Suprapubic skin (tissue), 4 donors: ENCODE measurements around the gene PELI1. TPM values are rescaled to one million over a fixed set of nuclear protein-coding genes. Genes with fewer than 3 reads are reported as not detected.
A peak's percentile ranks its signal among the peaks of the same experiment; 100 is the strongest.
"Not testable (repeated sequence)": the region's sequence is repeated elsewhere in the genome, so short reads cannot be mapped to it uniquely, and the experiment has no call there.

Experiments used
- DNase-seq, 2 donors: peaks; one replicate each; pipeline ENCODE4 v3.0.0-alpha.2; 2019; ENCODE audit warnings: low spot score in 2 of 2
- H3K27ac ChIP-seq: fragments of 200-600 bp; sonication (generic); one replicate; pipeline ENCODE4 v1.5.1; 2019
- H3K27me3 ChIP-seq: fragments of 200-600 bp; sonication (generic); one replicate; pipeline ENCODE4 v1.5.1; 2019
- H3K36me3 ChIP-seq: fragments of 200-600 bp; sonication (generic); one replicate; pipeline ENCODE4 v1.5.1; 2019
- H3K4me1 ChIP-seq: fragments of 200-600 bp; sonication (generic); one replicate; pipeline ENCODE4 v1.5.1; 2019
- H3K4me3 ChIP-seq: fragments of 200-600 bp; sonication (generic); one replicate; pipeline ENCODE4 v1.5.1; 2019; ENCODE audit warnings: mild to moderate bottlenecking
- H3K9me3 ChIP-seq: fragments of 200-600 bp; sonication (generic); one replicate; pipeline ENCODE4 v1.5.1; 2019
- EP300 ChIP-seq: sonication (generic); formaldehyde crosslinking; IDR thresholded peaks from one replicate; pipeline ENCODE4 v1.6.1; 2017; ENCODE audit warnings: antibody characterized with exemption
- POLR2A ChIP-seq, 2 donors: fragments of 450-650 bp; IDR thresholded peaks; one replicate each; pipeline ENCODE4 v1.6.1; 2017; ENCODE audit warnings: antibody characterized with exemption in 2 of 2, mild to moderate bottlenecking in 2 of 2, moderate library complexity in 2 of 2
- POLR2AphosphoS5 ChIP-seq, 3 donors: sonication (generic); formaldehyde crosslinking; IDR thresholded peaks; one replicate each; pipeline ENCODE4 v1.6.1; 2017; ENCODE audit warnings: antibody characterized with exemption in 3 of 3
- WGBS: methylation state at CpG from one replicate; pipeline ENCODE4 v1.1.5; 2018; 5-methylcytosine and 5-hydroxymethylcytosine counted together
- total RNA-seq, 4 donors: library from RNA; depleted of rRNA; stranded (reverse); fragments of >200 nt; gene quantifications; one replicate each; pipeline ENCODE4 v1.1.0, GENCODE V29; 2016
- TF ChIP-seq, protein P1 (sequence below), 2 donors: fragments of 200-600 bp in 1 of 2; fragments of 450-650 bp in 1 of 2; sonication (generic) in 1 of 2; IDR thresholded peaks; one replicate each; pipeline ENCODE4 v1.5.1; 2016 to 2019; ENCODE audit warnings: antibody characterized with exemption in 2 of 2, mild to moderate bottlenecking in 1 of 2, moderate library complexity in 1 of 2

PELI1 gene
- total RNA-seq, 4 donors from 2014 or later = 50.6 to 72.3 (median 59.7) TPM

DNA sequence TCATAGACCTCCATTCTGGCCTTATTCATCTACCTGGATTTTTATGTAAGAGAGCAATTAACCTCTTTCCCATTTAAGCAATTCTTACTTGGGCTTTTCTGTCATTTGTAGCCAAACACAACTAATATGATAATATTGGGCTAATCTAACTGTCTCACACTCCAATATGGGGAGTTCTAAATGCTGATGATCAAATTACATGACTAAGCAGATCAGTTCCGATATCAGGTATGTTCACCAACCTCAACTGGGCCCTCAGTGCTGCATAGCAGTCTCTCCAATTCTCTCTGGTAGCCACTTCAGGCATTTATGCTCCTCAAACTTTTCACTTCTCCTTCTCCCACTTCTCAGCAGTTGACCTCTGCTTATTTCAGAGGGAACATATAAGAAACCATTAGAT is 64.0 kb downstream of the PELI1 start:
- H3K4me1 ChIP-seq = no peaks in the 10 kb centered on the region
- no peak for DNase-seq
- H3K9me3 ChIP-seq = no peaks in the 10 kb centered on the region
- TF ChIP-seq POLR2A (IDR thresholded peaks at IDR 0.05) (no peak), POLR2AphosphoS5 (IDR thresholded peaks at IDR 0.05) (no peak), EP300 (no peak)
- TF ChIP-seq, protein P1, sequence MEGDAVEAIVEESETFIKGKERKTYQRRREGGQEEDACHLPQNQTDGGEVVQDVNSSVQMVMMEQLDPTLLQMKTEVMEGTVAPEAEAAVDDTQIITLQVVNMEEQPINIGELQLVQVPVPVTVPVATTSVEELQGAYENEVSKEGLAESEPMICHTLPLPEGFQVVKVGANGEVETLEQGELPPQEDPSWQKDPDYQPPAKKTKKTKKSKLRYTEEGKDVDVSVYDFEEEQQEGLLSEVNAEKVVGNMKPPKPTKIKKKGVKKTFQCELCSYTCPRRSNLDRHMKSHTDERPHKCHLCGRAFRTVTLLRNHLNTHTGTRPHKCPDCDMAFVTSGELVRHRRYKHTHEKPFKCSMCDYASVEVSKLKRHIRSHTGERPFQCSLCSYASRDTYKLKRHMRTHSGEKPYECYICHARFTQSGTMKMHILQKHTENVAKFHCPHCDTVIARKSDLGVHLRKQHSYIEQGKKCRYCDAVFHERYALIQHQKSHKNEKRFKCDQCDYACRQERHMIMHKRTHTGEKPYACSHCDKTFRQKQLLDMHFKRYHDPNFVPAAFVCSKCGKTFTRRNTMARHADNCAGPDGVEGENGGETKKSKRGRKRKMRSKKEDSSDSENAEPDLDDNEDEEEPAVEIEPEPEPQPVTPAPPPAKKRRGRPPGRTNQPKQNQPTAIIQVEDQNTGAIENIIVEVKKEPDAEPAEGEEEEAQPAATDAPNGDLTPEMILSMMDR (IDR thresholded peaks at IDR 0.05) = no peak
- H3K27ac ChIP-seq = no peak overlapping the region
- WGBS = 96% methylated on average over 1 of the region's 1 CpG
- H3K4me3 ChIP-seq = no peak overlapping the region
- H3K27me3 ChIP-seq = no peaks in the 10 kb centered on the region
- no peaks in the 10 kb centered on the region for H3K36me3 ChIP-seq

DNA sequence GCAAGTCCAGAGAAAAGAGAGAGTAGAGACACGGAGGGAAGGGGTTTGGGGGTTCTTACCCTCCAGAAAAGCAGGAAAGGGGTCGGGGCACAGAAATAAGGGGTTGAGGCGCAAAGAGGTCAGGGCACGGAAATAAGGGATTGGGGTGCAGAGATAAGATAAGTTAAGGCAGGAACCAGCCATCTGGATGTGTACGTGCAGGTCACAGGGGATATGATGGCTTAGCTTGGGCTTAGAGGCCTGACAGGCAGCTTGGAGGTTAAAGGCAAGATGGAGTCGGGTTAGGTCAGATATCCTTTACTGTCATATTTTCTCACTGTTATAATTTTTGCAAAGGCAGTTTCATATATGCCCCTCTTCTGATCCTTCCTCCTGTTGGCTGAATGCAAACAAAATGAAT is 64.5 kb downstream of the PELI1 start:
- not testable (repeated sequence) for H3K4me3 ChIP-seq, H3K27me3 ChIP-seq, H3K27ac ChIP-seq, H3K9me3 ChIP-seq, H3K4me1 ChIP-seq, DNase-seq, H3K36me3 ChIP-seq
- WGBS = 98% methylated on average over 6 of the region's 6 CpGs

- H3K27ac ChIP-seq, H3K4me3 ChIP-seq: not testable (repeated sequence)
- 92% methylated on average over 7 of the region's 7 CpGs for WGBS
Measured at GRCh38 chr2:64076828-64077227, 67.4 kb downstream of the PELI1 start.

GRCh38 chr2:64074616-64075015 is 69.6 kb downstream of the PELI1 start:
- H3K9me3 ChIP-seq, DNase-seq: not testable (repeated sequence)
- 90% methylated on average over 6 of the region's 6 CpGs for WGBS

More at GRCh38 chr2:64076828-64077227, 67.4 kb downstream of the PELI1 start:
- not testable (repeated sequence) for H3K27me3 ChIP-seq, H3K36me3 ChIP-seq, DNase-seq, H3K4me1 ChIP-seq, H3K9me3 ChIP-seq

GRCh38 chr2:64067326-64067725 is 76.9 kb downstream of the PELI1 start:
- no peaks in the 10 kb centered on the region for H3K27me3 ChIP-seq
- TF ChIP-seq EP300 = no peak
- TF ChIP-seq POLR2A (IDR thresholded peaks at IDR 0.05) = no peak
- TF ChIP-seq, protein P1 (IDR thresholded peaks at IDR 0.05) = no peak
- no peak for TF ChIP-seq POLR2AphosphoS5 (IDR thresholded peaks at IDR 0.05)
- no peaks in the 10 kb centered on the region for H3K36me3 ChIP-seq
- no peak overlapping the region for H3K4me3 ChIP-seq
- no peak overlapping the region for H3K27ac ChIP-seq
- no peaks in the 10 kb centered on the region for H3K9me3 ChIP-seq
- peaks cover 20% of the 10 kb centered on the region for H3K4me1 ChIP-seq
- 60% methylated on average over 1 of the region's 1 CpG for WGBS
- DNase-seq = no peak

More at GRCh38 chr2:64074616-64075015, 69.6 kb downstream of the PELI1 start:
- H3K27me3 ChIP-seq, H3K27ac ChIP-seq, H3K4me1 ChIP-seq, H3K36me3 ChIP-seq, H3K4me3 ChIP-seq: not testable (repeated sequence)

DNA sequence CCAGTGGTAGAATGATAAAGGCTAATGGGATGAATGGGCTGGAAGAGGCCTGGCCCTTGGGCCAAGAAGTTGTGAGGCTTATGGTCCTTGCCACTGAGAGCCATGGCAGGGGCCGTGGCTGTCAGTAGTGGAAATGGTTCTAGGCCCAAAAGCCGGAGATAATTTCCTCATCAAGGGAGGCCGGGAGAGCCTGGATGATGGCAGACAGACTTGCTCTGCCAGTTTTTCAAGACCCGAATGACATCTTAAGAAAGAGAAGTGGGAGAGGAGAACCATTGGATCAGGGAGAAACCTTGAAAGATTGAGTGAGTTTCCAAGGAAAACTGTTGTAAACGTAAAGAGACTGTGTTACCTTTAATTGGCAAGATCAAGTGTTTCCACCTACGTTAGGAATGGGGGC is 78.7 kb downstream of the PELI1 start:
- no peaks in the 10 kb centered on the region for H3K36me3 ChIP-seq
- 60% methylated on average over 6 of the region's 6 CpGs for WGBS
- TF ChIP-seq, protein P1 (IDR thresholded peaks at IDR 0.05) = no peak
- no peak for TF ChIP-seq POLR2AphosphoS5 (IDR thresholded peaks at IDR 0.05)
- no peak for TF ChIP-seq EP300
- TF ChIP-seq POLR2A (IDR thresholded peaks at IDR 0.05) = no peak
- no peak for DNase-seq
- H3K4me1 ChIP-seq = peaks cover 20% of the 10 kb centered on the region
- no peaks in the 10 kb centered on the region for H3K27me3 ChIP-seq
- H3K27ac ChIP-seq = peak overlapping the region; percentile 42
- H3K4me3 ChIP-seq = no peak overlapping the region
- H3K9me3 ChIP-seq = no peaks in the 10 kb centered on the region

GRCh38 chr2:64063924-64064331 is 80.3 kb downstream of the PELI1 start:
- Histone ChIP-seq H3K4me1 (peaks cover 20% of the 10 kb centered on the region), H3K9me3 (no peaks in the 10 kb centered on the region), H3K27ac (peak overlapping the region; percentile 42), H3K4me3 (no peak overlapping the region), H3K27me3 (no peaks in the 10 kb centered on the region), H3K36me3 (no peaks in the 10 kb centered on the region)
- TF ChIP-seq POLR2AphosphoS5 (IDR thresholded peaks at IDR 0.05) (no peak), POLR2A (IDR thresholded peaks at IDR 0.05) (no peak), EP300 (no peak)
- TF ChIP-seq, protein P1 (IDR thresholded peaks at IDR 0.05) = no peak
- no peak for DNase-seq
- 49% methylated on average over 4 of the region's 4 CpGs for WGBS
